Natural killer cell treated with Interleukin-12 subunit alpha and Interleukin-12 subunit beta and Interleukin-15 and Interleukin-18, amount 100 ng/mL, for 72 hours (primary cell): Measurements from ENCODE around the gene ALDH3B1. TPM values are rescaled to one million over a fixed set of nuclear protein-coding genes. Genes with fewer than 3 reads are reported as not detected.

Experiments used
- ATAC-seq, 2 donors: fragments of 150-1000 bp; cut with Tn5 transposase in 1 of 2; sonication (Bioruptor Pico), chemical (Tn5 transposase) in 1 of 2; 2 replicates each; pipeline ENCODE4 v1.10.0; 2021
- DNase-seq: peaks from one replicate; pipeline ENCODE4 v3.0.0; 2022; ENCODE audit warnings: low spot score
- H3K27ac Mint-ChIP-seq, 2 donors: 1 replicate in 1 of 2; 2 replicates in 1 of 2; pipeline ENCODE4 v1.8.0; 2022; ENCODE audit warnings: mixed read lengths in 2 of 2, mild to moderate bottlenecking in 1 of 2, moderate library complexity in 1 of 2
- H3K27me3 Mint-ChIP-seq, 2 donors: 1 replicate in 1 of 2; 2 replicates in 1 of 2; pipeline ENCODE4 v1.8.0; 2022; ENCODE audit warnings: mixed read lengths in 2 of 2
- H3K36me3 Mint-ChIP-seq: one replicate; pipeline ENCODE4 v1.8.0; 2022; ENCODE audit warnings: mixed read lengths
- H3K4me1 Mint-ChIP-seq, 2 donors: 1 replicate in 1 of 2; 2 replicates in 1 of 2; pipeline ENCODE4 v1.8.0; 2022; ENCODE audit warnings: low read depth in 2 of 2, mixed read lengths in 2 of 2, mild to moderate bottlenecking in 1 of 2
- H3K4me3 Mint-ChIP-seq: one replicate; pipeline ENCODE4 v1.8.0; 2022; ENCODE audit warnings: mixed read lengths
- H3K9me3 Mint-ChIP-seq: 2 replicates; pipeline ENCODE4 v1.8.0; 2022; ENCODE audit warnings: mixed read lengths
- total RNA-seq, 2 donors: library from RNA; stranded (reverse); gene quantifications; one replicate each; pipeline ENCODE4 v1.2.3, GENCODE V29; 2022

The ALDH3B1 gene
- total RNA-seq, 2 donors from 2014 or later = 0.25 to 0.98 TPM

DNA sequence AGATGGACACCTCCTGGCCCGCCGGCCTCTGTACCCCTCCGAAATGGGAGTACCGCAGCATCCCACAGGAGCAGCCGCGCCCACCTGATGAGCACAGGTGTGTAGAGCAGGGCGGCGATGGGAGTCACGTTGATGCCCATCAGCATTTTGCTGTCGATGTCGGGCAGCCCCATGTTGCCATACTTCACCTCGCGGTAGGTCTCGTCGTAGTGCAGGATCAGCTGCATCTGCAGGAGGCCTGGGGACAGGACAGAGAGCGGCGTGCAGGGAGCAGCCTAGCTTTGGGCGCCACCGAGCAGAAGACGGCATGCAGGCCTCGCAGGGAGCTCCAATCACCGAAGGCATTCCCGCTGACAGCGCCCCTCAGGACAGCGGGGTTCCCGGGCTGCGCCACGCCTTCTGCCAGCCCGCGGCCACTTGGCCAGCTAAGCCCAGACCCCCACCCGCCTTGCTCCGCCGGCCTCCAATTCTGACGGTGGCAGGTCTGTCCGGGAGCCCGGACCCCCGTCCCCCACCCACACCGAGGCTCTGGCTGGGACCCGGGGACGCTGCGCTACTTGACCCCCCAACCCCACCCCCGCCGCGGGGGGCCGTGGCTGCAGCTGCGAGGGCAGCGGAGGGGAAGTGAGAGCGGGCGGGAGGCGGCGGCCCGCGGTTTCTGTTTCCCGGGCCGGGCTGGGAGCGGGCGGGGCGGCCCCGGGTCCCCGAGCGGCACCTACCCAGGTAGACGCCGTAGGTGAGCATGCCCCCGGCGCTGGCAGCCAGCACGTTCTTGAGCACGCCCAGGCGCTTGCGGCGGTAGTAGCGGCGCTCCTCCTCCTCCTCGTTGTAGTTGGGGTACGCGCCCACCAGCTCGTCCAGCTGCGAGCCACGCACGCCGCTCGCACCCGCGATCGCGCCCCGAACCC lies 6.9 kb upstream of the ALDH3B1 start:
- Mint-ChIP-seq H3K4me3 (peak overlapping the region; percentile 75), H3K36me3 (no peaks in the 10 kb centered on the region), H3K27ac (peak overlapping the region in 1 of 2 donors; percentile 61), H3K9me3 (no peaks in the 10 kb centered on the region), H3K4me1 (peaks cover 15% of the 10 kb centered on the region in 2 donors), H3K27me3 (no peaks in the 10 kb centered on the region)
- ATAC-seq (peak; percentile 37 to 57), DNase-seq (no peak)

DNA sequence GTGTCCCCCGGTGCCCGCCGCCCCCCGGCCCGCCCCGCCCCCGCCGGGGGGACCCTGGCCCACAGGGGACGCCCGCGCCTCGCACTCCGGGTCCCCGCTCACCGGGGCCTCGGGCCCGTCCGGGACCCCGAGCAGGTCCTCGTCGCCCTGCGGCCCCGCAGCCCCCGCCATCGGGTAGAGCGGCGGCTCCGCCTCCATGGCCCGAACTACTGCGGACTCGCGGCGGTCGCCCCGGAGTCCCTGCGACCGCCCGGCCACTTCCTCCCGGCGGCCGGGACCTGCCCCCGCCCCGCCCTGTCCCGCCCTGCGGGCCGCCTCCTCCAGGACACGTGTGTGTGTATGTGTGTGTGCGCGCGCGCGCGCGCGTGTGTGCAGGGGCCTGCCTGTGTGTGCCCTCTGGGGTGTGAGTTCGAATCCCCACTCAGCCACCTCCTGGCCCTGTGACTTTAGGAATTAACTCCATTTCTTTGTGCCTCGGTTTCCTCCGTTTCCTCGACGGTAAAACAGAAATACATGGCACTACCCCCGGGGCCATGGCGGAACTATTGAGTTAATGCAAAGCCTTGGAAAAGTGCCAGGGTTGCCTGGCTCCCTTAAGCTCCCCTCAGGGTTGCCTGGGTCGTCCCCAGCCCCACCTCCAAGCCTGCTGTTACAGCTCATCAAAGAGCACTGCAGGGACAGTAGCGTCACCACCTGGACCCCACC lies 6.1 kb upstream of the ALDH3B1 start, which contains the start of gene UNC93B1:
Gene UNC93B1, minus strand, starts transcription at position 252 of the 705 bp plus-strand sequence. Its CDS starts 54 bp downstream, at position 198.
- peak; percentile 96 to 99 for ATAC-seq
- Mint-ChIP-seq H3K36me3 (no peaks in the 10 kb centered on the region), H3K27me3 (no peaks in the 10 kb centered on the region), H3K4me1 (peaks cover 12 to 13% of the 10 kb centered on the region in 2 donors), H3K4me3 (peak within 1 kb of the TSS; percentile 83), H3K27ac (peak within 1 kb of the TSS in 1 of 2 donors; percentile 61), H3K9me3 (no peaks in the 10 kb centered on the region)
- peak; percentile 92 for DNase-seq

DNA sequence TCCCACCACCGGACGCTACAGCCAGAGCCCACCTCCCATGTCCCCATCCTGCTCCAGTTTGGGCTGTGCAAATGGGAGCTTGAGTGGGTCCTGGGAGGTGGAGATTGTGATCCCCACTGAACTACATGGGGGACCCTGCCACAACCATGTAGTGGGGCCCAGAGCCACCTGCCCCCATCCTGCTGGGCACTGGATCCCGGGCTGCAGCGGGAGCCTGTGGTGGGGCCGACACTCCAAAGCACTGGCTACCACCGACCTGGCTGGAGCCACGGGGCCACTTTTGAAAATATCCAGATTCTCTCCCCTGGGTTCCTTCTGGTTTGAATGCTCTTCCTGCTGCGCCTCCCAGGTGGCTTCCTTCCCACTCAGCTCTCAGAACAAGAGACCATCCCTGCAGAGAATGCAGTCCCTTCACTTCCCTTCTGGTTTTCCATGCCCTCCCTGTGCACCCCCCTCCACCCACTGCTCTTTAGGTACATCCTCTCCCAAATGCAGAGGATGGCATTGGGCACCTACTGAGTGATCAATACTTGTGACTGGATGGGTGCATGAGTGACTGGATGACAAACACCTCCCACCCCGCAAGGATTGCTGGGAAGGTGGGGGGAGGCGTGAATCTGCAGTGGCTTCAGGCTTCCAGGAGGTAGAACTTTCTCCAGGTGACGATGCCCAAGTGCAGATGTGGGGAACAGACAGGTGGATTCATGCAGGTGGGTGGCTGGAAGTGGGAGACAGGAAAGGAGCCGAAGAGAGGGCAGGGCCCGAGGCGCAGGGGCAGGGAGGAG lies 5.4 kb upstream of the ALDH3B1 start:
- H3K9me3 Mint-ChIP-seq = no peaks in the 10 kb centered on the region
- H3K27me3 Mint-ChIP-seq = no peaks in the 10 kb centered on the region
- peaks cover 19 to 20% of the 10 kb centered on the region in 2 donors for H3K4me1 Mint-ChIP-seq
- no peak for DNase-seq
- ATAC-seq = no peak
- H3K27ac Mint-ChIP-seq = no peak overlapping the region
- no peaks in the 10 kb centered on the region for H3K36me3 Mint-ChIP-seq
- H3K4me3 Mint-ChIP-seq = peak overlapping the region; percentile 75

DNA sequence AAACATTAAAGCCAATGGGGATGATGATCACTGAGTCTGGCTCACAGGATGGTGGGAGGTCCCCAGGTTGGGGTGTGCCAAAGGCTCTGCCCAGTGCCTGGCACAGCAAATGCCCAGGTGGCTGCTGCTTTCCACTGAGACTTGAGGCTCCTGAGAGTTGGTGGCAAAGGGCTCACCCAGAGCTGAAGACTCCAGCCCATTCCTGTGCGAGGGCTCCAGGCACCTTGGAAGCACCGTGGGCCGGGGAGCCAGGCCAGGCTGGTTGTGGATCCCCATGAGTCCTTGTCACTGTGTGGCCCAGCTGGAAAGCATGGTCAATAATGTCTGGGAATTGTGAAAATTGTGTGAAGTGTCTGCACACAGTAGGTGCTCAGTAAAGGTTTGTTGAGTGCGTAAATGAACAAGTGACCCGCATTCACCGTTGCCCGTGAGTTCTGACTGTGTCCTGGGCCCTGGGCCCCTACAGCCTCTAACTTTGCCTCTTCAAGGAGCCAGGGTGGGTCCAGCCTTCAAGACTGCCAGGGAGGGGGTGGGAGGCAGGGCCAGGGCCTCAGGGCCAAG lies 3.4 kb upstream of the ALDH3B1 start:
- no peak for ATAC-seq
- Mint-ChIP-seq H3K4me1 (peaks cover 20 to 27% of the 10 kb centered on the region in 2 donors), H3K4me3 (no peak overlapping the region), H3K27me3 (no peaks in the 10 kb centered on the region), H3K27ac (no peak overlapping the region), H3K9me3 (no peaks in the 10 kb centered on the region), H3K36me3 (no peaks in the 10 kb centered on the region)
- DNase-seq = no peak

DNA sequence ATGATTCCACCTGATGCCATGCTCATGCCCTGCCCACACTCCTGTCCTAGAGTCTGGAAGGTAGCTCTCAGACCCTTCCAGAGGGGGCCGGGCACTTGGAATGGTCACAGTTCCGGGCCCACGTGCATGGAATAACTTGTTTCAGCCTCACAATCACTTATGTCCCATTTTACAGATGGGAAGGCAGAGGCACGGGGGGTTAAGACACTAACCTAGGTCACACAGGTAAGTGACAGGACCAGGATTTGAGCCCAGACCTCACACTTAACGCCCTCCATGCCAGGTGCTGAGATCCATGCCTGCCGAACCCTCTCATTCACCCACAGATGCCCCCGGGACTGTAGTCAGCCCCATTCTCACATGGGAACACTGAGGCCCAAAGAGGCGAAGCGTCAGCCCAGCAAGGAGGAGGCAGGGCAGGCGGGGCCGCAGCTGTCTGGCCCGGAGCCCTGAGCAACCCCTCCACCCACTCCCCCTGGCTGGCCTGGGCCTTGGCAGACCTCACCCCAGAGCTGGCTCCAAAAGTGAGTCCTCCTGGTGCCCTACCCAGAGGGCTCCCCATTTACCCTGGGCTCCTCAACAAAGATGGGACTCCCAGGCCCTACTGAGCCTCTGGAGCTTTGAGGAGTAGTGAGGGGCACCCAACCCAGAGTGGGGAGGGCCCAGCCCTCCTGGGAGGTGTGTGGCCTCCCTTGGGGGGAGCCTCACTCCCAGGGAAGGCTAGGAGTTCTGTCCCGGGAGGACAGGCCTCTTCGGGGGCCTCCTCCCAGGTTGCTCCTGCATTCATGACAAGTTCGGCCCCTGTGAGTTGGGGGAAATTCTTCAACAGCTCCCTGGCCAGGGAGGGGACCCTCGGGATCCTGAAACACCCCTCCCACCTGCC lies 2.4 kb upstream of the ALDH3B1 start:
- Mint-ChIP-seq H3K4me1 (peaks cover 20 to 27% of the 10 kb centered on the region in 2 donors), H3K36me3 (no peaks in the 10 kb centered on the region), H3K27ac (no peak overlapping the region), H3K9me3 (no peaks in the 10 kb centered on the region), H3K4me3 (no peak overlapping the region), H3K27me3 (no peaks in the 10 kb centered on the region)
- DNase-seq = no peak
- no peak for ATAC-seq

DNA sequence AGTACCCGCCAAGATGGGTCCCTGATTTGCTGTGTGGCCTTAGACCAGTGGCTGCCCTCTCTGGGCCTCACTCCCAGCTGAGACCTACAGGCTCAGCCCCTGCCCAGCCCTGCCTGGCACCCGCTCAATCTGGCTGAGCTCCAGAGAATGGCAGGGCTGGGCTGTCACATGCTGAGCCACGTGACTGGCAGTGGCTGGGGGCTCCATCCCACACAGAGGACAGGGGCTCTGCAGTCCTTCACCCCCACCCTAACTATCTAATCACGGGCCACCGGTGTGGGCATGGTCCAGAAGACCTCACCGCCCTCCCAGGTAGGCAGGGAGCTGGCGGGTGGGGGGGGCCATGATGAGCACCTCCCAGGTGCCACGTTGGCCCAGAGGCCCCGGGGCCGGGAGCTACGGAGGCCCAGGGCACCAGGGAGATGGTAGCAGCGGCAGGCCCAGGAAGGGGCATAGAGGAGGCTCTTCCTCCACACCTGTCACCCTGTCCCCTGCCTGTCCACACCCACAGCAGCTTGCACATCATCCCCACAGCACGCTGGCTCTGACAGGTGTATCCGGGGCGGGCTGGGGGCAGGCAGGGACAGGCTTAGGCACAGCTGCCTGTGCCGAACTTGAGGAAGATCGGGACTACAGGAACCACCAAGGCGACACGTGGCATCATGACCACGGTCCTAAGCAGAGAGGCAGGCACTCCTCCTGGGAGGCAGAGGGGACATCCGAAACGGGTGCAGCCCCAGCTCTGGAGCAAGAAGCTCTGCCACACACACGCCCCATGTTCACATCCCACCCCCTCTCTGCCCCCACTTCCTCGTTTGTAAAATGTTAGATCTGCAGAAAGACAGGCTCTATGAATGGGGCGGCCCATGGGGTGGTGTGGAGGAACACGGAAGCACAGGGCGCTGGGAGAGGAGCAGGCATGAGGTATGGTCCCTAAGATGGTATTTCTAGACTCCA lies 1.5 kb upstream of the ALDH3B1 start:
- Mint-ChIP-seq H3K27me3 (no peaks in the 10 kb centered on the region), H3K4me1 (peaks cover 17 to 24% of the 10 kb centered on the region in 2 donors), H3K36me3 (no peaks in the 10 kb centered on the region), H3K4me3 (peak overlapping the region; percentile 11), H3K27ac (peak overlapping the region; percentile 15 to 73), H3K9me3 (no peaks in the 10 kb centered on the region)
- no peak for DNase-seq
- ATAC-seq = no peak

DNA sequence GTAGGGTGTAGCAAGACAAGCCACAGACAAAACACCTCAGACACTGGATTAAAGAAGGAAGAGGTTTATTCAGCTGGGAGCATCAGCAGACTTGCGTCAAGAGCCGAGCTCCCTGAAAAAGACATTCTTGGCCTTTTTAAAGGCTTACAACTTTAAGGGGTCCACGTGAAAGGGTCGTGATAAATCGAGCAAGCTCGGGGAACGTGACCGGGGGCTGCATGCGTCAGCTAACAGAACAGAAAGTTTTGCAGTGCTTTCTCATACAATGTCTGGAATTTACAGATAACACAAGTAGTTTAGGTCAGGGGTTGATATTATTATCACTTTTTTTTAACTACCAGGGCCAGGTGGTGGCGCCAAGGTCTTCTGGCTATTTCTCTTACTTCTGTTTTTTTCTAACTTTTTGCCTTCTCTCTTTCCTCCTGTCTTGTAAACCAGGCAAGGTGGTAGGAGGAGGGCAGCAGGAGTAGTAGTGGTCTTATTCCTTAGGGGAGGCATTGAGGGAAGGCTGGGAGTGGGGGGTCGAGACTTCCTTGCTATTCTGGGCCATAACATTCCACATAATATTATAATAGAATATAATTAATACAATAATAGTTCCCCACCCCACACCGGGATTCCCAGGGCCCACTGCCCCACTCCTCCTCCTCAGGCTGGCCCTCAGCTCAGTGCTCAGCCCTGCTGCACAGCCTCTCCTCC lies 587 bp upstream of the ALDH3B1 start:
- H3K4me3 Mint-ChIP-seq = peak overlapping the region; percentile 11
- H3K27me3 Mint-ChIP-seq = no peaks in the 10 kb centered on the region
- H3K9me3 Mint-ChIP-seq = no peaks in the 10 kb centered on the region
- ATAC-seq (no peak), DNase-seq (no peak)
- no peaks in the 10 kb centered on the region for H3K36me3 Mint-ChIP-seq
- H3K27ac Mint-ChIP-seq = peak overlapping the region; percentile 15 to 73
- peaks cover 17 to 26% of the 10 kb centered on the region in 2 donors for H3K4me1 Mint-ChIP-seq

DNA sequence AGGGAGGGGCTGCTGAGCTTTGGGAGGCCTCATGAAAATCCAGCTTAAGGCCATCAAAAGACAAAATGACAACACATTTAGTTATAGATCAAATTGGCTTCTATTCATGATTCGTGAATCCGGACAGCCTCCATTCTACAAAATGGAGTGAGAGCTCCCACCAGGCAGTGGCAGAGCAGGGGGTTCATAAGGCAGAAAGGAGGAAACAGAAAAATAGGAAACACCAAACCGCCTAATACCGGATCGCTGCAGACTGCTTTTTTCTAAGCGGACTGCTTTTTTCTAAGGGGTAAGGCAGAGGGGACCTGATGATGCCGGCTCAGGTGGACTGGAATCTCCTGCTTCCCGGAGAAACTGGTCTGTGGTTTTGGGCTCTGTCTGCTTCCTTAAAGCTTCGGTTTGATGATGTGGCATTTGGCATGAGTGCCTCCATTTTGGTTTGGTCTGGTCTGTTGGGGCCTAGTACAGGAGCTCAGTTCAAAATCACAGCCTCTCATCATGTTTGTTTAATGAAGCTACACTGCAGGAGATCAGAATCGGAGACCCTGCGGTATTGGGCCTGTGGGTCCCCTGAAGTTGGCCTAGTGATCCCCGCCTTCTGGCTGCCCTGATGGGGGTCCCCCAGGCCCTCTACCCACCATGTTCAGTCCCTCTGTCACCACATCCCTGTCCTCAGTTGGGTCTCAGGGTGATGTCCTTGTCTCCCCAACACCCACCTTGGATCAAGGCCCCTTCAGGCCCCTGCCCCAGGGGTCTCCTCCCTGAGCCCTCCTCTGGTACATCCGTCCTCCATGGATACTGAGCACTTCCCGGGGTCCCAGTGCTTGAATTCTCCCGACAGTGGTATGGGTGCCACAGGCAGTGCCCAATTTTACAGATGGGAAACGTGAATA lies 1.2 kb downstream of the ALDH3B1 start:
- H3K4me3 Mint-ChIP-seq = no peak overlapping the region
- DNase-seq (no peak), ATAC-seq (no peak)
- no peaks in the 10 kb centered on the region for H3K36me3 Mint-ChIP-seq
- H3K27ac Mint-ChIP-seq = peak overlapping the region in 1 of 2 donors; percentile 33
- H3K9me3 Mint-ChIP-seq = no peaks in the 10 kb centered on the region
- peaks cover 11 to 21% of the 10 kb centered on the region in 2 donors for H3K4me1 Mint-ChIP-seq
- H3K27me3 Mint-ChIP-seq = no peaks in the 10 kb centered on the region

DNA sequence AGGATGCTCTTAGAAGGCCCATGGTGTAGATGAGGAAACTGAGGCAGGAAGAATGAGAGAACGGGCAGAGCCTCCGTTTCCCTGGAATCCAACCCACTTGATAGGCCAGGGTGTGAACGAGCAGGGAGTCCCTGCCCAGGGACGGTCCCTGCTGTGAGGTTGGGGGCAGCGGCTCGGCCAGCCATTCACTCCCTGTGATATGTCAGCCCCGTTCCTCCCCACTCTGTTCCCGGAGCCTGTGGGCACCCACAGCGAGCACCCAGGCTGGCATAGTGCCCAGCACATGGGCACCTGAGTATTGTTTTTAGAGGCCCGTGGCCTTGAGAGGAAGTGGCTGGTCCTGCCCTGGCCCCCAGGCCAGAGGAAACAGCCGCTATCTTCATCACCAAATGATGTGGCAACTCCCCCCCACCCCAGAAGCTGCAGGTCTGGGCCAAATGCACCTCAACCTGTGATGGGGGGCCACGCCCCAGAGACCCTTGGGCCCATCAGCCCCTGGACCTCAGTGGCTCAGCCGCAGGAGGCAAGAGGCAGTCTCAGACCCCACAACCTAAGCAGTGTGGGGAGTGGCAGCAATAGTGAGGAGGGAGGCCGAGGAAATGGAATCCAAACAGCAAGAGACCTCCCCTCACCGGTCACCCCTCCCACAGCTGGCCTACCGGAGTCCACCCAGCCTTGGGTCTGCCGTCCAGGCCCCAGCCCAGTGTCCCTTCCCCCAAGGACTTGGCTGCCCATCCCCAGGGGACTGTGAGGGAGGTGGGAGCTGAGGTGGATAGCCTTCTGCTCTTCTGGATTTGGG lies 2.1 kb downstream of the ALDH3B1 start:
- DNase-seq = no peak
- H3K27me3 Mint-ChIP-seq = no peaks in the 10 kb centered on the region
- no peaks in the 10 kb centered on the region for H3K9me3 Mint-ChIP-seq
- H3K4me1 Mint-ChIP-seq = peaks cover 11 to 21% of the 10 kb centered on the region in 2 donors
- ATAC-seq = no peak
- H3K27ac Mint-ChIP-seq = peak overlapping the region in 1 of 2 donors; percentile 33
- no peak overlapping the region for H3K4me3 Mint-ChIP-seq
- H3K36me3 Mint-ChIP-seq = no peaks in the 10 kb centered on the region
